ENCODE measurements around the gene UBE2K. TPM values are rescaled to one million over a fixed set of nuclear protein-coding genes. Genes with fewer than 3 reads are reported as not detected.
"Not testable (repeated sequence)": the region's sequence is repeated elsewhere in the genome, so short reads cannot be mapped to it uniquely, and the experiment has no call there.

UBE2K gene
- total and polyA plus RNA-seq, 2 experiments from 2014 or later = 40.4 to 112 TPM

DNA sequence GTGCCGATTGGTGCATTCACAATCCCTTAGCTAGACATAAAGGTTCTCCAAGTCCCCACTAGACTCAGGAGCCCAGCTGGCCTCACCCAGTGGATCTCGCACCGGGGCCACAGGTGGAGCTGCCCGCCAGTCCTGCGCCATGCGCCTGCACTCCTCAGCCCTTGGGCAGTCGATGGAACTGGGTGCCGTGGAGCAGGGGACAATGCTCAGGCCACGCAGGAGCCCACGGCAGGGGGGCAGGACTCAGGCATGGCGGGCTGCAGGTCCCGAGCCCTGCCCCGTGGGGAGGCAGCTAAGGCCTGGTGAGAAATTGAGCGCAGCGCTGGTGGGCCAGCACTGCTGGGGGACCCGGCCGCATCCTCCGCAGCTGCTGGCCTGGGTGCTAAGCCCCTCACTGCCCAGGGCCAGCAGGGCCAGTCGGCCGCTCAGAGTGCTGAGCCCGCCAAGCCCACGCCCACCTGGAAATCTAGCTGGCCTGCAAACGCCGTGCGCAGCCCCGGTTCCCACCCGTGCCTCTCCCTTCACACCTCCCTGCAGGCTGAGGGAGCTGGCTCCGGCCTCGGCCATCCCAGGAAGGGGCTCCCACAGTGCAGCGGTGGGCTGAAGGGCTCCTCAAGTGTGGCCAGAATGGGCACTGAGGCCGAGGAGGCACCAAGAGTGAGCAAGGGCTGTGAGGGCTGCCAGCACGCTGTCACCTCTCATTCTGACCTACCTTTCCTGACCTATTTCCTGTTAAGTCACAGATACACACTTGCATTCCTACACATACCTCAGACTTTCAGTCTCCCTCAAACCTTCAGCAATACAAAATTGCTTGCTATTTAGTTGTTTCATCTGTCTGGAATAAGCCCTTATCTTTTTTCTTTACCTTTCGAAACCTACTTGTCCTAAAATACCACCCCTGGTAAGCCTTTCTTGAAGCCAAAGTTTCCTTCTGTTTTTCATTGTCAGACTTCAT lies 20.7 kb downstream of the UBE2K start:
- no peaks in the 10 kb centered on the region for H3K9me3 ChIP-seq (ENCODE audit: low read depth)
- peaks cover 84% of the 10 kb centered on the region for H4K20me1 ChIP-seq (ENCODE audit: insufficient read depth, poor library complexity, severe bottlenecking)
- DNase-seq (ENCODE audit: low spot score) = no peak
- H3K27me3 ChIP-seq = no peaks in the 10 kb centered on the region
- H2AFZ ChIP-seq = no peak overlapping the region
- H3K9me2 ChIP-seq (replicated peaks; ENCODE audit: insufficient read depth) = no peaks in the 10 kb centered on the region
- peaks cover 99% of the 10 kb centered on the region for H3K79me2 ChIP-seq
- TF ChIP-seq EZH2phosphoT487 (IDR thresholded peaks at IDR 0.05; ENCODE audit: low read depth, severe bottlenecking, unreplicated experiment) = no peak
- TF ChIP-seq, protein P1, sequence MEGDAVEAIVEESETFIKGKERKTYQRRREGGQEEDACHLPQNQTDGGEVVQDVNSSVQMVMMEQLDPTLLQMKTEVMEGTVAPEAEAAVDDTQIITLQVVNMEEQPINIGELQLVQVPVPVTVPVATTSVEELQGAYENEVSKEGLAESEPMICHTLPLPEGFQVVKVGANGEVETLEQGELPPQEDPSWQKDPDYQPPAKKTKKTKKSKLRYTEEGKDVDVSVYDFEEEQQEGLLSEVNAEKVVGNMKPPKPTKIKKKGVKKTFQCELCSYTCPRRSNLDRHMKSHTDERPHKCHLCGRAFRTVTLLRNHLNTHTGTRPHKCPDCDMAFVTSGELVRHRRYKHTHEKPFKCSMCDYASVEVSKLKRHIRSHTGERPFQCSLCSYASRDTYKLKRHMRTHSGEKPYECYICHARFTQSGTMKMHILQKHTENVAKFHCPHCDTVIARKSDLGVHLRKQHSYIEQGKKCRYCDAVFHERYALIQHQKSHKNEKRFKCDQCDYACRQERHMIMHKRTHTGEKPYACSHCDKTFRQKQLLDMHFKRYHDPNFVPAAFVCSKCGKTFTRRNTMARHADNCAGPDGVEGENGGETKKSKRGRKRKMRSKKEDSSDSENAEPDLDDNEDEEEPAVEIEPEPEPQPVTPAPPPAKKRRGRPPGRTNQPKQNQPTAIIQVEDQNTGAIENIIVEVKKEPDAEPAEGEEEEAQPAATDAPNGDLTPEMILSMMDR (IDR thresholded peaks at IDR 0.05; ENCODE audit: poor library complexity) = no peak
- no peak for TF ChIP-seq EZH2 (IDR thresholded peaks at IDR 0.05; ENCODE audit: borderline replicate concordance)
- H3K4me2 ChIP-seq = no peak overlapping the region
- no peak overlapping the region for H3K27ac ChIP-seq
- no peaks in the 10 kb centered on the region for H3K4me1 ChIP-seq (ENCODE audit: insufficient read depth)
- WGBS (ENCODE audit: low lambda C conversion rate, missing lambda C conversion rate) = 95% methylated on average over 31 of the region's 33 CpGs
- H3K4me3 ChIP-seq = no peak overlapping the region
- H3K36me3 ChIP-seq (replicated peaks; ENCODE audit: insufficient read depth, low read depth) = no peaks in the 10 kb centered on the region

GRCh38 chr4:39719804-39720580 lies 22.1 kb downstream of the UBE2K start:
- TF ChIP-seq EZH2phosphoT487 (IDR thresholded peaks at IDR 0.05; ENCODE audit: low read depth, severe bottlenecking, unreplicated experiment) (no peak), EZH2 (IDR thresholded peaks at IDR 0.05; ENCODE audit: borderline replicate concordance) (no peak)
- TF ChIP-seq, protein P1 (IDR thresholded peaks at IDR 0.05; ENCODE audit: poor library complexity) = no peak
- H4K20me1 ChIP-seq (ENCODE audit: insufficient read depth, poor library complexity, severe bottlenecking) = peaks cover 89% of the 10 kb centered on the region
- no peaks in the 10 kb centered on the region for H3K9me2 ChIP-seq (replicated peaks; ENCODE audit: insufficient read depth)
- H3K4me1 ChIP-seq (ENCODE audit: insufficient read depth) = no peaks in the 10 kb centered on the region
- H2AFZ ChIP-seq = no peak overlapping the region
- H3K4me3 ChIP-seq = no peak overlapping the region
- H3K27ac ChIP-seq = no peak overlapping the region
- no peaks in the 10 kb centered on the region for H3K27me3 ChIP-seq
- no peak overlapping the region for H3K4me2 ChIP-seq
- H3K79me2 ChIP-seq = peaks cover 100% of the 10 kb centered on the region
- no peaks in the 10 kb centered on the region for H3K9me3 ChIP-seq (ENCODE audit: low read depth)
- DNase-seq (ENCODE audit: low spot score) = no peak
- no peaks in the 10 kb centered on the region for H3K36me3 ChIP-seq (replicated peaks; ENCODE audit: insufficient read depth, low read depth)

GRCh38 chr4:39721273-39721672 lies 23.3 kb downstream of the UBE2K start:
- not testable (repeated sequence) for H3K36me3 ChIP-seq (replicated peaks; ENCODE audit: insufficient read depth, low read depth); DNase-seq (ENCODE audit: low spot score); H3K4me2 ChIP-seq; H3K27ac ChIP-seq; H2AFZ ChIP-seq; H3K9me3 ChIP-seq (ENCODE audit: low read depth); H3K9me2 ChIP-seq (replicated peaks; ENCODE audit: insufficient read depth); H3K27me3 ChIP-seq; H3K4me3 ChIP-seq; H3K4me1 ChIP-seq (ENCODE audit: insufficient read depth)
- peaks cover 87% of the 10 kb centered on the region for H4K20me1 ChIP-seq (ENCODE audit: insufficient read depth, poor library complexity, severe bottlenecking)
- H3K79me2 ChIP-seq = peaks cover 100% of the 10 kb centered on the region
- 96% methylated on average over 6 of the region's 6 CpGs for WGBS (ENCODE audit: low lambda C conversion rate, missing lambda C conversion rate)

- H3K9me3 ChIP-seq (ENCODE audit: low read depth) = peaks cover under 1% of the 10 kb centered on the region
- H3K36me3 ChIP-seq (replicated peaks; ENCODE audit: insufficient read depth, low read depth) = no peaks in the 10 kb centered on the region
- no peak for TF ChIP-seq EZH2phosphoT487 (IDR thresholded peaks at IDR 0.05; ENCODE audit: low read depth, severe bottlenecking, unreplicated experiment)
- no peak for TF ChIP-seq EZH2 (IDR thresholded peaks at IDR 0.05; ENCODE audit: borderline replicate concordance)
- TF ChIP-seq, protein P1 (IDR thresholded peaks at IDR 0.05; ENCODE audit: poor library complexity) = no peak
- no peaks in the 10 kb centered on the region for H3K4me1 ChIP-seq (ENCODE audit: insufficient read depth)
- peaks cover 87% of the 10 kb centered on the region for H4K20me1 ChIP-seq (ENCODE audit: insufficient read depth, poor library complexity, severe bottlenecking)
- no peaks in the 10 kb centered on the region for H3K27me3 ChIP-seq
- WGBS (ENCODE audit: low lambda C conversion rate, missing lambda C conversion rate) = 75% methylated on average over 7 of the region's 7 CpGs
- no peak overlapping the region for H2AFZ ChIP-seq
- H3K4me3 ChIP-seq = no peak overlapping the region
- H3K4me2 ChIP-seq = no peak overlapping the region
- no peak overlapping the region for H3K27ac ChIP-seq
- no peak for DNase-seq (ENCODE audit: low spot score)
- no peaks in the 10 kb centered on the region for H3K9me2 ChIP-seq (replicated peaks; ENCODE audit: insufficient read depth)
- peaks cover 100% of the 10 kb centered on the region for H3K79me2 ChIP-seq
Measured at GRCh38 chr4:39721788-39722187, 23.9 kb downstream of the UBE2K start.

All from hepatocyte (in vitro differentiated cells).